HCT116 (cell line): ENCODE data around the gene CARNS1. TPM values are rescaled to one million over a fixed set of nuclear protein-coding genes. Genes with fewer than 3 reads are reported as not detected.

Experiments used
- ATAC-seq: fragments of 200-7000 bp; cut with Tn5 transposase; 2 replicates; pipeline ENCODE4 v1.9.1; 2020; ENCODE audit warnings: mild to moderate bottlenecking, moderate library complexity
- BruUV-seq: library from RNA; stranded (reverse); fragments of 400-500 nt; replicated peaks from 2 replicates; lab custom pipeline; 2021; lab: Mats Ljungman, UMichigan
- CTCF ChIA-PET: fragments of 300-600 bp; sonication (Branson Sonifier 250); formaldehyde crosslinking; loops from one replicate; lab custom pipeline; 2021; ENCODE audit warnings: antibody characterized with exemption; lab: Charles Lee
- POLR2A ChIA-PET: fragments of 300-600, 350-600 bp; sonication (Branson Sonifier 250); formaldehyde crosslinking; loops from one replicate; lab custom pipeline; 2021; ENCODE audit warnings: antibody characterized with exemption; lab: Charles Lee
- RAD21 ChIA-PET, 2 experiments: fragments of 300-600 bp; sonication (Branson Sonifier 250); formaldehyde crosslinking; loops; one replicate each; lab custom pipeline; 2023; ENCODE audit warnings: low total read pairs in 2 of 2; ENCODE audit not compliant: uncharacterized antibody in 2 of 2, unreplicated experiment in 2 of 2, low non-redundant PET in 1 of 2; lab: Charles Lee
- DNase-seq: peaks from one replicate; pipeline ENCODE4 v3.0.0-alpha.2; 2010; ENCODE audit warnings: low read depth, low spot score
- H2AFZ ChIP-seq: fragments of 200-600 bp; shearing (Covaris generic), sonication (generic); 2 replicates; pipeline ENCODE4 v1.6.1; 2017; ENCODE audit warnings: low read depth, mixed run types, mixed read lengths, antibody characterized with exemption, low read length; ENCODE audit not compliant: poor library complexity, severe bottlenecking
- H3K27ac ChIP-seq: 2 replicates; pipeline ENCODE4 v1.5.1; 2012; ENCODE audit warnings: low read depth, low read length
- H3K27me3 ChIP-seq: fragments of 200-600 bp; sonication (generic); 2 replicates; pipeline ENCODE4 v1.6.1; 2016; ENCODE audit warnings: mixed run types, low read length, mixed read lengths; ENCODE audit not compliant: insufficient read depth
- H3K36me3 ChIP-seq, 2 experiments: fragments of 200-500 bp in 1 of 2; fragments of 200-600 bp in 1 of 2; sonication (Bioruptor generic) in 1 of 2; sonication (generic) in 1 of 2; 2 replicates each; pipeline versions ENCODE4 v1.5.1 to v1.6.1; 2014 to 2016; ENCODE audit warnings: low read length in 2 of 2, inconsistent platforms in 1 of 2, mixed read lengths in 1 of 2, mixed run types in 1 of 2; ENCODE audit not compliant: insufficient read depth in 2 of 2, control insufficient read depth in 1 of 2
- H3K4me1 ChIP-seq, 2 experiments: fragments of 200-600 bp in 1 of 2; sonication (generic) in 1 of 2; 2 replicates each; pipeline versions ENCODE4 v1.5.1 to v1.6.1; 2012 to 2017; ENCODE audit warnings: low read length in 2 of 2, inconsistent platforms in 1 of 2, mild to moderate bottlenecking in 1 of 2, mixed read lengths in 1 of 2, mixed run types in 1 of 2, moderate library complexity in 1 of 2; ENCODE audit not compliant: insufficient read depth in 2 of 2, control insufficient read depth in 1 of 2
- H3K4me2 ChIP-seq: fragments of 200-600 bp; sonication (generic); 2 replicates; pipeline ENCODE4 v1.6.1; 2017; ENCODE audit warnings: mixed run types, low read length, mixed read lengths
- H3K4me3 ChIP-seq, 2 experiments: fragments of 200-600 bp in 1 of 2; sonication (generic) in 1 of 2; replicated peaks in 1 of 2; 2 replicates each; pipeline ENCODE4 v1.5.1; 2011 to 2016; ENCODE audit warnings: low read length in 2 of 2, control low read depth in 1 of 2, low read depth in 1 of 2, mild to moderate bottlenecking in 1 of 2, mixed read lengths in 1 of 2, mixed run types in 1 of 2
- H3K79me2 ChIP-seq: fragments of 200-600 bp; sonication (generic); 2 replicates; pipeline ENCODE4 v1.6.1; 2017; ENCODE audit warnings: mild to moderate bottlenecking, mixed run types, low read length, moderate library complexity, mixed read lengths; ENCODE audit not compliant: insufficient read depth
- H3K9ac ChIP-seq: fragments of 200-600 bp; sonication (generic); 2 replicates; pipeline ENCODE4 v1.6.1; 2016; ENCODE audit warnings: low read length, mixed read lengths
- H3K9me2 ChIP-seq: fragments of 200-600 bp; sonication (generic), shearing (Covaris generic); 2 replicates; pipeline ENCODE4 v1.6.1; 2017; ENCODE audit warnings: mixed run types, mild to moderate bottlenecking, moderate library complexity; ENCODE audit not compliant: insufficient read depth
- H3K9me3 ChIP-seq, 2 experiments: fragments of 200-500 bp in 1 of 2; fragments of 200-600 bp in 1 of 2; sonication (Bioruptor generic) in 1 of 2; sonication (generic) in 1 of 2; 2 replicates each; pipeline ENCODE4 v1.6.1; 2014 to 2017; ENCODE audit warnings: low read length in 2 of 2, mixed read lengths in 2 of 2, inconsistent platforms in 1 of 2, low read depth in 1 of 2, mild to moderate bottlenecking in 1 of 2, mixed run types in 1 of 2, moderate library complexity in 1 of 2; ENCODE audit not compliant: control insufficient read depth in 1 of 2, insufficient read depth in 1 of 2
- H4K20me1 ChIP-seq: fragments of 200-600 bp; sonication (generic), shearing (Covaris generic); 2 replicates; pipeline ENCODE4 v1.6.1; 2017; ENCODE audit warnings: mixed run types, mild to moderate bottlenecking, moderate library complexity; ENCODE audit not compliant: insufficient read depth
- CEBPB ChIP-seq: IDR thresholded peaks from 2 replicates; pipeline ENCODE4 v1.6.1; 2012; ENCODE audit warnings: low read depth
- EZH2 ChIP-seq: fragments of 200-600 bp; sonication (generic); IDR thresholded peaks from 2 replicates; pipeline ENCODE4 v1.6.1; 2017; ENCODE audit warnings: antibody characterized with exemption, mixed run types
- EZH2phosphoT487 ChIP-seq: fragments of 200-600 bp; IDR thresholded peaks from 2 replicates; pipeline ENCODE4 v1.6.1; 2018; ENCODE audit warnings: antibody characterized with exemption, borderline replicate concordance
- MAX ChIP-seq: IDR thresholded peaks from 2 replicates; pipeline ENCODE4 v1.6.1; 2012
- POLR2AphosphoS5 ChIP-seq: IDR thresholded peaks from 2 replicates; pipeline ENCODE4 v1.6.1; 2011; ENCODE audit warnings: mild to moderate bottlenecking, low read depth, low read length, moderate library complexity
- REST ChIP-seq: IDR thresholded peaks from 2 replicates; pipeline ENCODE4 v1.6.1; 2012; ENCODE audit warnings: low read depth
- SIN3A ChIP-seq: IDR thresholded peaks from 2 replicates; pipeline ENCODE4 v1.6.1; 2012; ENCODE audit warnings: low read depth
- SP1 ChIP-seq: IDR thresholded peaks from 2 replicates; pipeline ENCODE4 v1.6.1; 2012; ENCODE audit warnings: low read depth
- SRF ChIP-seq: IDR thresholded peaks from 2 replicates; pipeline ENCODE4 v1.6.1; 2012; ENCODE audit warnings: low read depth
- TCF7L2 ChIP-seq: IDR thresholded peaks from 2 replicates; pipeline ENCODE4 v1.7.0; 2011; ENCODE audit warnings: borderline replicate concordance, inconsistent platforms; ENCODE audit not compliant: insufficient read depth, insufficient read length; ENCODE audit errors: extremely low read depth
- ZBTB33 ChIP-seq: IDR thresholded peaks from 2 replicates; pipeline ENCODE4 v1.6.1; 2011; ENCODE audit warnings: mild to moderate bottlenecking, low read length, moderate library complexity; ENCODE audit not compliant: insufficient replicate concordance; ENCODE audit errors: extremely low read depth
- ZFX ChIP-seq: fragments of 450-650 bp; IDR thresholded peaks from 2 replicates; pipeline ENCODE4 v1.6.1; 2017
- intact Hi-C: fragments of 100-400 bp; cut with micrococcal nuclease; formaldehyde crosslinking; loops from 2 replicates; pipeline ENCODE4 v1.10.0; 2022
- total RNA-seq: library from RNA; stranded (reverse); gene quantifications from one replicate; pipeline ENCODE4 v1.2.1, GENCODE V29; 2021; ENCODE audit not compliant: unreplicated experiment

CARNS1 gene
- total RNA-seq, 1 experiment from 2014 or later: 1.0 TPM

- DNase-seq: peak; percentile 86
- intact Hi-C loops: no loop called here
- H3K36me3 ChIP-seq: peaks cover 0 to 11% of the 10 kb centered on the region in 2 experiments; a peak in 2 of 4 replicates
- H3K4me3 ChIP-seq: peak within 1 kb of the TSS; percentile 69
- no peak for TF ChIP-seq CEBPB
- TF ChIP-seq ZBTB33: no peak
- peak; percentile 84 for TF ChIP-seq SP1
- TF ChIP-seq EZH2phosphoT487: no peak
- TF ChIP-seq MAX: peak; percentile 99
- no peak for TF ChIP-seq TCF7L2
- TF ChIP-seq ZFX: peak; percentile 86; the same call in 1 of the 2 replicates
- TF ChIP-seq SRF: no peak
- TF ChIP-seq REST: no peak
- TF ChIP-seq EZH2: no peak
- TF ChIP-seq SIN3A: peak; percentile 98
- peak; percentile 64 for TF ChIP-seq POLR2AphosphoS5
- no peaks in the 10 kb centered on the region for H4K20me1 ChIP-seq
- H3K9me3 ChIP-seq: no peaks in the 10 kb centered on the region
- H3K27ac ChIP-seq: peak within 1 kb of the TSS; percentile 85
- no peak within 1 kb of the TSS for H2AFZ ChIP-seq
- BruUV-seq: TSS peak; percentile 85
- peaks cover 9 to 34% of the 10 kb centered on the region in 2 experiments for H3K4me1 ChIP-seq
- CTCF ChIA-PET: interaction anchor here (0.8 to 2.2 kb wide), 5 partner anchors 10 to 44 kb away, joined by 4 to 17 read pairs (median 5); partner anchors contain the start of gene PPP1CA
- peak; percentile 71 for ATAC-seq
- H3K79me2 ChIP-seq: peaks cover 14% of the 10 kb centered on the region; the same call in 1 of the 2 replicates
- H3K27me3 ChIP-seq: no peaks in the 10 kb centered on the region
- peak within 1 kb of the TSS; percentile 96 for H3K4me2 ChIP-seq
- POLR2A ChIA-PET: interaction anchor here (0.7 to 1.5 kb wide), 5 partner anchors 10 to 77 kb away, joined by 3 to 8 read pairs (median 3); partner anchors contain the start of genes PPP1CA and TMEM134
- H3K9me2 ChIP-seq: no peaks in the 10 kb centered on the region
- peak within 1 kb of the TSS; percentile 83 for H3K9ac ChIP-seq
- RAD21 ChIA-PET: interaction anchor here in 1 of 2 experiments (0.5 kb wide), 1 partner anchor 74 kb away, joined by 3 read pairs; no protein-coding TSS in a partner anchor
These were observed 23.9 kb upstream of the CARNS1 start, which contains the start of gene RAD9A for GRCh38 chr11:67391304-67392182. TSS of gene RAD9A (plus strand) at chr11:67391986. CDS start at chr11:67392045, 59 bp downstream.
